ENCODE results near the gene SLC25A43.

The SLC25A43 gene

DNA sequence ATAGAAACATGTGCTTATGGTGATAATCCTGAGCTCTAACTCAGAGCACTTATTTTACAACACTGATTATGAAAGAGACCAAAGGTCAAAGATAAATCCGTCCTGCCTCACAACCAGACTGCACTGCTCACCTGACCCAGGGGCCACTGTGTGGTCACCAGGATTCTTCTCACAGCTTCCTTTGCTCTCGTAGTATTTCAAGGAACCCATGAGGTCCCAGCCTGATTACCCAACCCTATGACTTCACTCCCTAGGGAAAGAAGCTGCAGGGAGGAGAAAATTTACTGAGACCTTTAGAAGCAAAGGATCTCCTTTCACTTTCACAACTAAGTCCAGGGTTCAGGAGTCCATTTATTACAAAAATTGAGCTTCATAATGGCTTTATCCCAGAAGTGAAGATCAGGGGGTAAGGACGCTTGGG lies 78.7 kb downstream of the SLC25A43 start:
- Mint-ChIP-seq H3K9me3 (peaks cover 5% of the 10 kb centered on the region), H3K27me3 (ENCODE audit: low read depth) (no peaks in the 10 kb centered on the region), H3K36me3 (ENCODE audit: low read depth) (no peaks in the 10 kb centered on the region), H3K4me3 (no peak overlapping the region), H3K4me1 (peaks cover 16% of the 10 kb centered on the region), H3K27ac (peak overlapping the region; percentile 3 to 50 (median 4))
- TF ChIP-seq, protein P1, sequence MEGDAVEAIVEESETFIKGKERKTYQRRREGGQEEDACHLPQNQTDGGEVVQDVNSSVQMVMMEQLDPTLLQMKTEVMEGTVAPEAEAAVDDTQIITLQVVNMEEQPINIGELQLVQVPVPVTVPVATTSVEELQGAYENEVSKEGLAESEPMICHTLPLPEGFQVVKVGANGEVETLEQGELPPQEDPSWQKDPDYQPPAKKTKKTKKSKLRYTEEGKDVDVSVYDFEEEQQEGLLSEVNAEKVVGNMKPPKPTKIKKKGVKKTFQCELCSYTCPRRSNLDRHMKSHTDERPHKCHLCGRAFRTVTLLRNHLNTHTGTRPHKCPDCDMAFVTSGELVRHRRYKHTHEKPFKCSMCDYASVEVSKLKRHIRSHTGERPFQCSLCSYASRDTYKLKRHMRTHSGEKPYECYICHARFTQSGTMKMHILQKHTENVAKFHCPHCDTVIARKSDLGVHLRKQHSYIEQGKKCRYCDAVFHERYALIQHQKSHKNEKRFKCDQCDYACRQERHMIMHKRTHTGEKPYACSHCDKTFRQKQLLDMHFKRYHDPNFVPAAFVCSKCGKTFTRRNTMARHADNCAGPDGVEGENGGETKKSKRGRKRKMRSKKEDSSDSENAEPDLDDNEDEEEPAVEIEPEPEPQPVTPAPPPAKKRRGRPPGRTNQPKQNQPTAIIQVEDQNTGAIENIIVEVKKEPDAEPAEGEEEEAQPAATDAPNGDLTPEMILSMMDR (IDR thresholded peaks at IDR 0.05; ENCODE audit: unreplicated experiment in 3 of 3): no peak

DNA sequence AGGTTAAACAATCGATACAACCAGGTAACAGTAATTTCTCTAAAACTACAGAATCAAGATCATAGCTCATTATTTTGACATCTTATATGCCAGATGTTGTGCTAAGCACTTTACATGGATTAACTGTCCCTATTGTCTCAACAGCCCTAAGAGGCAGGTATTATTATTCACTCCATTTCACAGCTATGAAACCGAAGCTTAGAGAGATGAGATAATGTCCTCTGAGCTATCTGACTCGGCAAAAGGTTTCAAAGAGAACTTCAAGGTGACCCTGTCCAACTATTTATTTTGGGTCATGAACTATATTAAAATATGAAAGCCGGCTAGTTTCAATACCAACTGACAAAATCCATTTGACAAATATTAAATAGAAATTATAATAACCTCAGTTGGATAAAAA lies 79.4 kb downstream of the SLC25A43 start:
- Mint-ChIP-seq H3K36me3 (ENCODE audit: low read depth) (no peaks in the 10 kb centered on the region), H3K27me3 (ENCODE audit: low read depth) (no peaks in the 10 kb centered on the region), H3K4me1 (peaks cover 16% of the 10 kb centered on the region)

GRCh38 chrX:119479845-119480244 lies 80.7 kb downstream of the SLC25A43 start:
- H3K27me3 Mint-ChIP-seq (ENCODE audit: low read depth): no peaks in the 10 kb centered on the region
- no peak overlapping the region for H3K4me3 Mint-ChIP-seq
- H3K27ac Mint-ChIP-seq: no peak overlapping the region
- H3K4me1 Mint-ChIP-seq: peaks cover 16% of the 10 kb centered on the region
- no peaks in the 10 kb centered on the region for H3K36me3 Mint-ChIP-seq (ENCODE audit: low read depth)
- peaks cover 9% of the 10 kb centered on the region for H3K9me3 Mint-ChIP-seq
- TF ChIP-seq, protein P1 (IDR thresholded peaks at IDR 0.05; ENCODE audit: unreplicated experiment in 3 of 3): no peak

More for the DNA sequence above, 79.4 kb downstream of the SLC25A43 start:
- no peak overlapping the region for H3K4me3 Mint-ChIP-seq
- H3K9me3 Mint-ChIP-seq: peaks cover 5% of the 10 kb centered on the region
- peak overlapping the region in 1 of 3 experiments; percentile 50 for H3K27ac Mint-ChIP-seq
- TF ChIP-seq, protein P1 (IDR thresholded peaks at IDR 0.05; ENCODE audit: unreplicated experiment in 3 of 3): no peak

GRCh38 chrX:119481323-119481801 lies 82.2 kb downstream of the SLC25A43 start:
- Mint-ChIP-seq H3K4me3 (no peak overlapping the region), H3K27ac (no peak overlapping the region), H3K27me3 (ENCODE audit: low read depth) (peaks cover 6% of the 10 kb centered on the region), H3K36me3 (ENCODE audit: low read depth) (no peaks in the 10 kb centered on the region), H3K4me1 (peaks cover 11% of the 10 kb centered on the region), H3K9me3 (peaks cover 12% of the 10 kb centered on the region)
- TF ChIP-seq, protein P1 (IDR thresholded peaks at IDR 0.05; ENCODE audit: unreplicated experiment in 3 of 3): no peak

- Mint-ChIP-seq H3K9me3 (peaks cover 14% of the 10 kb centered on the region), H3K36me3 (ENCODE audit: low read depth) (no peaks in the 10 kb centered on the region), H3K4me1 (peaks cover 7% of the 10 kb centered on the region), H3K4me3 (peak overlapping the region; percentile 80 to 83 (median 81)), H3K27ac (peak overlapping the region in 2 of 3 experiments; percentile 62 to 80), H3K27me3 (ENCODE audit: low read depth) (peaks cover 6% of the 10 kb centered on the region)
- TF ChIP-seq, protein P1 (IDR thresholded peaks at IDR 0.05; ENCODE audit: unreplicated experiment in 3 of 3): no peak
Observed at GRCh38 chrX:119482041-119482440, 82.9 kb downstream of the SLC25A43 start.

Data from nephron (organoid).